AG04450 (cell line): ENCODE data around the gene HOXB1. TPM values are rescaled to one million over a fixed set of nuclear protein-coding genes. Genes with fewer than 3 reads are reported as not detected.

Experiments used
- CTCF ChIA-PET: fragments of 300-600, 350-600 bp; formaldehyde crosslinking; extraction: SDS; loops from one replicate; lab custom pipeline; 2022; ENCODE audit warnings: antibody characterized with exemption, inconsistent platforms; lab: Charles Lee
- POLR2A ChIA-PET: fragments of 350-600 bp; formaldehyde crosslinking; extraction: SDS; loops from one replicate; lab custom pipeline; 2021; ENCODE audit warnings: antibody characterized with exemption, inconsistent platforms; lab: Yijun Ruan, JAX
- DNase-seq: peaks from one replicate; pipeline ENCODE4 v3.0.0-alpha.2; 2011; ENCODE audit warnings: low read depth, low spot score
- H3K27ac ChIP-seq: one replicate; pipeline ENCODE4 v1.5.1; 2012; ENCODE audit warnings: low read depth, low read length, control low read depth
- H3K27me3 ChIP-seq: one replicate; pipeline ENCODE4 v1.6.0; 2012; ENCODE audit warnings: low read length; ENCODE audit not compliant: control insufficient read depth, insufficient read depth
- H3K4me3 ChIP-seq: 2 replicates; pipeline ENCODE4 v1.5.1; 2011; ENCODE audit warnings: mild to moderate bottlenecking, low read depth, low read length, control low read depth
- H3K9me3 ChIP-seq: 2 replicates; pipeline ENCODE4 v1.5.1; 2012; ENCODE audit warnings: low read length; ENCODE audit not compliant: control insufficient read depth, insufficient read depth
- polyA plus RNA-seq: library from polyadenylated mRNA; depleted of rRNA; stranded (reverse); fragments of >200 nt; gene quantifications from 2 replicates; pipeline ENCODE4 v1.2.3, GENCODE V29; 2011
- TF ChIP-seq, protein P1 (sequence below): IDR thresholded peaks from 2 replicates; pipeline ENCODE4 v1.5.1; 2011; ENCODE audit warnings: low read depth, low read length, control low read depth, inconsistent platforms

HOXB1 gene
- polyA plus RNA-seq, 1 experiment: not detected

DNA sequence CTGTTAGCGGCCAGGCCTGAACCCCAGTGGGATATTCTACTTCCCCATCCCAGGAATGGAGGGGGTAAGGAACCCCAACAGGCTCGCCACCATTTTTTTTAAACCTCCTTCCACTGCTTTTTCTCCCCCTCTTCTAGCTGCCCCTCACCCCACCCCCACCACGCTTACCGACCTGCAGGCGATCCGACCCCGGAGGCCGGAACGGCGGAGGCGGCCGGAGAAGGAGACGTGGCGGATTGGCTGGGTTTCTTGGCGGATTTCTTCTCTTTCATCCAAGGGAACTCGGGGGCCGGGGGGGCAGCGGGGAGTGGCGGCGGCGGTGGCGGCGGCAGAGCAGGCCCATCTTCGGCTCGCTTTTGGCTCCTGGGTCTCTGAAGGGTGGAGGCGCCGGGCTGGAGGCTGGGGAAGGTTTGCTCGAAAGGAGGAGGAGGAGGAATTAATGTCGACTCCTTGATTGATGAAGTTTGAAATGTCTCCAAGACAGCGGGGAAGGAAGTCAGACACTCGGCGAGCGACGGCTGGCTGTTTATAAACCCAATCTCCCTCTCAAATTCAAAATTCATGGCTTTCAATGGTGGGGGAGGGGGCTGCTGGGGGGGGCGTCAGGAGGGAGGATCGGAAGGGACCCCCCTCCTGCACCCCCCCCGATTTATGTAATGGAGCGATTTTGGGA is 13.7 kb upstream of the HOXB1 start:
- CTCF ChIA-PET: interaction anchor here (0.6 kb wide), 1 partner anchor 88 kb away, joined by 4 read pairs; no protein-coding TSS in a partner anchor
- peak overlapping the region; percentile 97 for H3K27ac ChIP-seq
- POLR2A ChIA-PET: interaction anchor here (0.7 to 1.3 kb wide), 4 partner anchors 17 to 52 kb away, joined by 3 to 9 read pairs (median 5); no protein-coding TSS in a partner anchor
- peak; percentile 78 for DNase-seq
- no peaks in the 10 kb centered on the region; the same call in 1 of the 2 replicates for H3K9me3 ChIP-seq
- H3K27me3 ChIP-seq: no peaks in the 10 kb centered on the region
- TF ChIP-seq, protein P1, sequence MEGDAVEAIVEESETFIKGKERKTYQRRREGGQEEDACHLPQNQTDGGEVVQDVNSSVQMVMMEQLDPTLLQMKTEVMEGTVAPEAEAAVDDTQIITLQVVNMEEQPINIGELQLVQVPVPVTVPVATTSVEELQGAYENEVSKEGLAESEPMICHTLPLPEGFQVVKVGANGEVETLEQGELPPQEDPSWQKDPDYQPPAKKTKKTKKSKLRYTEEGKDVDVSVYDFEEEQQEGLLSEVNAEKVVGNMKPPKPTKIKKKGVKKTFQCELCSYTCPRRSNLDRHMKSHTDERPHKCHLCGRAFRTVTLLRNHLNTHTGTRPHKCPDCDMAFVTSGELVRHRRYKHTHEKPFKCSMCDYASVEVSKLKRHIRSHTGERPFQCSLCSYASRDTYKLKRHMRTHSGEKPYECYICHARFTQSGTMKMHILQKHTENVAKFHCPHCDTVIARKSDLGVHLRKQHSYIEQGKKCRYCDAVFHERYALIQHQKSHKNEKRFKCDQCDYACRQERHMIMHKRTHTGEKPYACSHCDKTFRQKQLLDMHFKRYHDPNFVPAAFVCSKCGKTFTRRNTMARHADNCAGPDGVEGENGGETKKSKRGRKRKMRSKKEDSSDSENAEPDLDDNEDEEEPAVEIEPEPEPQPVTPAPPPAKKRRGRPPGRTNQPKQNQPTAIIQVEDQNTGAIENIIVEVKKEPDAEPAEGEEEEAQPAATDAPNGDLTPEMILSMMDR: no peak
- peak overlapping the region; percentile 87 for H3K4me3 ChIP-seq

DNA sequence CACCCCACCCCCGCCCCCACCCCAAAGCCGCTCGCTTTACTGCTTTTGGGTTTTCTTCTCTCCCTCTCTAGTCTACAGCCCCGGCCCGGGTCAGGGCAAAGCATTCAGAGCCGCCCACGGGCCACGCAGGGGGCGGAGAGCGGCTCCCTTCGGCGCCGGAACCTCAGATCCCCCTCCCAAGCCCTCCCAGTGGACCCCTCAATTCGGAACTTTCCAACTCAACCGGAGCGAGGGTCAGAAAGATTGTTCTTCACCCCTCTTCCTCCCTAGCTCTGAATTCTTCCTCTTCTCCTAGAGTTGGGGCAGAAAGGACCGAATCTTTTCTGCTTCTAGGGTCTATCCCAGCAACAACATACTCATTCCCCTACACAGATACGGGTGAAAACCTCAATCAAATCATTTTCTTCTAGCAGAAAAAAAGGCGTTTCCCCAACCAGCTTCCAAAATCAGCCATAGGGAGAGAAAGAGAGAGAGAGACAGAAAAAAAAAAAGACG is 13.1 kb upstream of the HOXB1 start:
- no peak for DNase-seq
- POLR2A ChIA-PET: interaction anchor here (0.7 to 1.3 kb wide), 4 partner anchors 17 to 51 kb away, joined by 3 to 9 read pairs (median 5); no protein-coding TSS in a partner anchor
- Histone ChIP-seq H3K27ac (peak overlapping the region; percentile 97), H3K9me3 (no peaks in the 10 kb centered on the region; the same call in 1 of the 2 replicates), H3K4me3 (peak overlapping the region; percentile 87), H3K27me3 (no peaks in the 10 kb centered on the region)
- CTCF ChIA-PET: interaction anchor here (0.6 kb wide), 1 partner anchor 88 kb away, joined by 4 read pairs; no protein-coding TSS in a partner anchor
- TF ChIP-seq, protein P1: no peak

DNA sequence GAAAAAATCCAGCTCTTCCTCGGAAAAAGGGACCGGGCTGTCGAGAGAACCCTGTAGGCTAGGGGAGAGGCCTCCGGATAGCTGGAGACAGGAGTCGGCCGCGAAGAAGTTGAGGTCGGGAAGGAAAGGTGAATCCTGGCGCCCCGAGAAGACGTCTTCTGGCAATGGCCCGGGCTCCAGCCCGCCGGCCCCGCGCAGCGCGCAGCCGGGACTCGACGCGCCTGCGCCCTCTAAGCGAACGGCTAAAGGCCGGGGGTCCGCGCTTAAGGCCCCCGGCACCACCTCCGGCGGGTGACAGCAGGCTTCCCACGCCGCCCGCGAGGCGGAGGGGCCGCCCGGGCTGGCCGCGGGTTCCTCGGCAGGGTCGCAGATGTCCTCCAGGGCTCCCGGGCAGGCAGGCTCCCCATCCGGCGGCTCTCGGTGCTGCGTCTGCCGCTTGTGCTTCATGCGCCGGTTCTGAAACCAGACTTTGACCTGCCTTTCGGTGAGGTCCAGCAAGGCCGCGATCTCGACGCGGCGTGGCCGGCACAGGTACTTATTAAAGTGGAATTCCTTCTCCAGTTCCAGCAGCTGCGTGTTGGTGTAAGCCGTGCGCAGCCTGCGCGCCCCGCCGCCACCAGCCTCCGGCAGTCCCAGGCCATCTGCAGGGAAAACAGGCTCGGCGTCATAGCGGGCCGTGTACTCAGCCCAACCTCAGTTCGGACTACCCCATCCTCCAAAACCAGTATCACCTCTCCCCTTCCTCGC is 12.5 kb upstream of the HOXB1 start:
- Histone ChIP-seq H3K27me3 (no peaks in the 10 kb centered on the region), H3K27ac (peak overlapping the region; percentile 97), H3K4me3 (peak overlapping the region; percentile 87), H3K9me3 (no peaks in the 10 kb centered on the region; the same call in 1 of the 2 replicates)
- TF ChIP-seq, protein P1: no peak
- ChIA-PET CTCF (interaction anchor here (0.6 kb wide), 1 partner anchor 87 kb away, joined by 4 read pairs; no protein-coding TSS in a partner anchor), POLR2A (interaction anchor here (1.2 to 1.3 kb wide), 2 partner anchors 18 to 40 kb away, joined by 6 to 9 read pairs; no protein-coding TSS in a partner anchor)
- no peak for DNase-seq

DNA sequence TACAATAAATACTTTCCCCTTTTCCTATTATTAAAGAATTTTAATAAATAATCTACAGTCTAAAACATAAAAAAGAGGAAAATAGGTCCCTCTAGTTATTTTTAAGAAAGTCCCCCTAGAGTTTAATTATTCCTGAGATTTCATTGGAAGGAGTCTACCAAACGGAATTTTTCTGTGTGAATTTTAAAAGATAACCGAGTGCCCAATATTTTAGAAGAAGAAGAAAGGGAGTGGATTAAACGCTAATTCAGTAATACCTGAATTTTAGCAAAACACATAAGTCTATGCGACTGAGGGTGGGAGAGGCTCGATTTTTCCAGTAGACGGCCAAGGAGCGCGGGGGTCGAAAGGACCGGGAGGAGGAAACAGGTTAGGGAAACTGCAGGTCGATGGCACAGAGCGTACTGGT is 11.9 kb upstream of the HOXB1 start:
- ChIA-PET CTCF (no interaction called here), POLR2A (interaction anchor here (1.6 kb wide), 1 partner anchor 50 kb away, joined by 5 read pairs; no protein-coding TSS in a partner anchor)
- H3K9me3 ChIP-seq: no peaks in the 10 kb centered on the region; the same call in 1 of the 2 replicates
- no peak for DNase-seq
- H3K27ac ChIP-seq: peak overlapping the region; percentile 97
- H3K4me3 ChIP-seq: peak overlapping the region; percentile 87
- TF ChIP-seq, protein P1: no peak
- H3K27me3 ChIP-seq: no peaks in the 10 kb centered on the region
